Suprapubic skin (tissue), 4 donors: ENCODE measurements around the gene CCNJL.

Experiments
- CTCF ChIP-seq, 2 donors: fragments of 200-600 bp in 1 of 2; fragments of 450-650 bp in 1 of 2; sonication (generic) in 1 of 2; IDR thresholded peaks; one replicate each; pipeline ENCODE4 v1.5.1; 2016 to 2019; ENCODE audit warnings: antibody characterized with exemption in 2 of 2, mild to moderate bottlenecking in 1 of 2, moderate library complexity in 1 of 2
- POLR2A ChIP-seq, 2 donors: fragments of 450-650 bp; IDR thresholded peaks; one replicate each; pipeline ENCODE4 v1.6.1; 2017; ENCODE audit warnings: antibody characterized with exemption in 2 of 2, mild to moderate bottlenecking in 2 of 2, moderate library complexity in 2 of 2
- POLR2AphosphoS5 ChIP-seq, 3 donors: sonication (generic); formaldehyde crosslinking; IDR thresholded peaks; one replicate each; pipeline ENCODE4 v1.6.1; 2017; ENCODE audit warnings: antibody characterized with exemption in 3 of 3

- no peak for TF ChIP-seq POLR2A (IDR thresholded peaks at IDR 0.05)
- TF ChIP-seq CTCF (IDR thresholded peaks at IDR 0.05) = no peak
- TF ChIP-seq POLR2AphosphoS5 (IDR thresholded peaks at IDR 0.05) = no peak
Measured at GRCh38 chr5:160230686-160231527, 81.5 kb downstream of the CCNJL start.
